Loucy (cell line): ENCODE measurements around the gene MMP2.

Experiments
- H2AFZ ChIP-seq: fragments of 200-600 bp; sonication (generic); 2 replicates; pipeline ENCODE4 v1.6.0; 2016; ENCODE audit warnings: antibody characterized with exemption, mild to moderate bottlenecking, low read length, moderate library complexity
- H3F3A ChIP-seq: fragments of 200-600 bp; 2 replicates; pipeline ENCODE4 v1.6.0; 2016; ENCODE audit warnings: antibody characterized with exemption, low read depth, mild to moderate bottlenecking
- H3K27me3 ChIP-seq: fragments of 200-600 bp; sonication (generic); 2 replicates; pipeline ENCODE4 v1.6.1; 2014; ENCODE audit warnings: low read length, mild to moderate bottlenecking; ENCODE audit not compliant: insufficient read depth, poor library complexity, severe bottlenecking
- H3K36me3 ChIP-seq: fragments of 200-600 bp; sonication (generic); 2 replicates; pipeline ENCODE4 v1.6.1; 2016; ENCODE audit warnings: low read length; ENCODE audit not compliant: insufficient read depth
- H3K4me1 ChIP-seq: fragments of 200-600 bp; sonication (generic); 2 replicates; pipeline ENCODE4 v1.5.1; 2014; ENCODE audit warnings: low read length, mild to moderate bottlenecking; ENCODE audit not compliant: insufficient read depth, poor library complexity, severe bottlenecking
- H3K4me2 ChIP-seq: fragments of 200-600 bp; sonication (generic); 2 replicates; pipeline ENCODE4 v1.6.0; 2014; ENCODE audit warnings: antibody characterized with exemption, low read length, low read depth, mild to moderate bottlenecking; ENCODE audit not compliant: poor library complexity, severe bottlenecking
- H3K4me3 ChIP-seq: fragments of 200-600 bp; sonication (generic); 2 replicates; pipeline ENCODE4 v1.5.1; 2014; ENCODE audit warnings: low read length, mild to moderate bottlenecking, mixed read lengths; ENCODE audit not compliant: poor library complexity, severe bottlenecking
- H3K79me2 ChIP-seq: fragments of 200-600 bp; sonication (generic); 2 replicates; pipeline ENCODE4 v1.6.1; 2014; ENCODE audit warnings: low read length; ENCODE audit not compliant: insufficient read depth
- H3K9ac ChIP-seq: fragments of 200-600 bp; sonication (generic); 2 replicates; pipeline ENCODE4 v1.6.0; 2014; ENCODE audit warnings: mild to moderate bottlenecking, low read depth, low read length, moderate library complexity; ENCODE audit not compliant: poor library complexity, severe bottlenecking
- H3K9me2 ChIP-seq: fragments of 200-600 bp; sonication (generic); replicated peaks from 2 replicates; pipeline ENCODE4 v1.6.1; 2016; ENCODE audit warnings: low read depth, low read length, mixed read lengths
- H3K9me3 ChIP-seq: fragments of 200-600 bp; sonication (generic); 2 replicates; pipeline ENCODE4 v1.6.1; 2014; ENCODE audit warnings: mild to moderate bottlenecking, antibody characterized with exemption, low read length, low read depth; ENCODE audit not compliant: insufficient read depth
- H4K20me1 ChIP-seq: fragments of 200-600 bp; sonication (generic); 2 replicates; pipeline ENCODE4 v1.6.0; 2014; ENCODE audit warnings: antibody characterized with exemption, low read length, mild to moderate bottlenecking; ENCODE audit not compliant: insufficient read depth, poor library complexity, severe bottlenecking
- CTCF ChIP-seq: fragments of 200-600 bp; sonication (generic); conservative IDR thresholded peaks from 2 replicates; pipeline ENCODE4 v1.5.1; 2014; ENCODE audit warnings: mild to moderate bottlenecking, antibody characterized with exemption, low read length
- EZH2phosphoT487 ChIP-seq: fragments of 200-600 bp; IDR thresholded peaks from 2 replicates; pipeline ENCODE4 v1.6.1; 2018; ENCODE audit warnings: antibody characterized with exemption, mild to moderate bottlenecking, moderate library complexity, borderline replicate concordance

The MMP2 gene

GRCh38 chr16:55443434-55444346, 35.3 kb upstream of the MMP2 start:
- no peaks in the 10 kb centered on the region for H3K9me3 ChIP-seq
- peaks cover 10% of the 10 kb centered on the region for H3K4me1 ChIP-seq
- H3F3A ChIP-seq = no peaks in the 10 kb centered on the region
- no peaks in the 10 kb centered on the region for H3K27me3 ChIP-seq
- H3K9ac ChIP-seq = no peak overlapping the region
- H2AFZ ChIP-seq = no peak overlapping the region
- TF ChIP-seq CTCF (no peak), EZH2phosphoT487 (no peak)
- H4K20me1 ChIP-seq = no peaks in the 10 kb centered on the region
- H3K36me3 ChIP-seq = no peaks in the 10 kb centered on the region
- H3K4me3 ChIP-seq = no peak overlapping the region
- H3K79me2 ChIP-seq = no peaks in the 10 kb centered on the region
- no peak overlapping the region for H3K4me2 ChIP-seq
- H3K9me2 ChIP-seq = no peaks in the 10 kb centered on the region

GRCh38 chr16:55444754-55445485, 34.1 kb upstream of the MMP2 start:
- H3F3A ChIP-seq = no peaks in the 10 kb centered on the region
- H3K36me3 ChIP-seq = no peaks in the 10 kb centered on the region
- H3K79me2 ChIP-seq = no peaks in the 10 kb centered on the region
- H3K9me3 ChIP-seq = no peaks in the 10 kb centered on the region
- H3K4me1 ChIP-seq = peaks cover 5% of the 10 kb centered on the region
- H4K20me1 ChIP-seq = no peaks in the 10 kb centered on the region
- H3K9ac ChIP-seq = no peak overlapping the region
- H3K27me3 ChIP-seq = no peaks in the 10 kb centered on the region
- H2AFZ ChIP-seq = peak overlapping the region; percentile 42; the same call in 1 of the 2 replicates
- no peak overlapping the region for H3K4me2 ChIP-seq
- no peak overlapping the region for H3K4me3 ChIP-seq
- TF ChIP-seq CTCF (no peak), EZH2phosphoT487 (no peak)
- H3K9me2 ChIP-seq = no peaks in the 10 kb centered on the region

GRCh38 chr16:55447231-55447630, 31.8 kb upstream of the MMP2 start:
- Histone ChIP-seq H3K79me2 (no peaks in the 10 kb centered on the region), H3K9ac (no peak overlapping the region), H2AFZ (no peak overlapping the region), H3K9me3 (no peaks in the 10 kb centered on the region), H3K4me1 (peaks cover 5% of the 10 kb centered on the region), H3K27me3 (no peaks in the 10 kb centered on the region), H3F3A (no peaks in the 10 kb centered on the region), H3K4me3 (no peak overlapping the region), H4K20me1 (no peaks in the 10 kb centered on the region), H3K4me2 (no peak overlapping the region), H3K9me2 (no peaks in the 10 kb centered on the region), H3K36me3 (no peaks in the 10 kb centered on the region)
- TF ChIP-seq EZH2phosphoT487 = no peak
- no peak for TF ChIP-seq CTCF
